HG02678 (cell line): ENCODE measurements around the gene POLR2J.

Experiments used
- ATAC-seq: cut with Tn5 transposase; IDR thresholded peaks from one replicate; pipeline ENCODE4 v1.9.1; 2021; ENCODE audit warnings: mild to moderate bottlenecking, moderate library complexity; ENCODE audit not compliant: unreplicated experiment

POLR2J gene

GRCh38 chr7:102444961-102445673, 33.6 kb downstream of the POLR2J start:
- peak; percentile 45 for ATAC-seq

GRCh38 chr7:102439963-102440795, 38.5 kb downstream of the POLR2J start:
- no peak for ATAC-seq

- ATAC-seq = no peak
These were observed 42.6 kb downstream of the POLR2J start for GRCh38 chr7:102436118-102436517.

- no peak for ATAC-seq
These were observed 44.7 kb downstream of the POLR2J start for GRCh38 chr7:102434039-102434486.

GRCh38 chr7:102433219-102434038, 45.3 kb downstream of the POLR2J start, which contains the start of gene ORAI2:
ORAI2 (plus strand) TSS chr7:102433575; CDS start chr7:102438957, 5,382 bp downstream.
- ATAC-seq = peak; percentile 65

- ATAC-seq = peak; percentile 31
These were observed 46.1 kb downstream of the POLR2J start for GRCh38 chr7:102432442-102433218.

GRCh38 chr7:102431617-102432298, 47.0 kb downstream of the POLR2J start:
- ATAC-seq = no peak

GRCh38 chr7:102429141-102429899, 49.4 kb downstream of the POLR2J start:
- ATAC-seq = no peak

- no peak for ATAC-seq
These were observed 51.7 kb downstream of the POLR2J start for GRCh38 chr7:102427019-102427405.

GRCh38 chr7:102426268-102427018, 52.3 kb downstream of the POLR2J start:
- ATAC-seq = peak; percentile 58

GRCh38 chr7:102425639-102426267, 53.0 kb downstream of the POLR2J start:
- peak; percentile 65 for ATAC-seq

GRCh38 chr7:102424787-102425218, 53.9 kb downstream of the POLR2J start:
- peak; percentile 27 for ATAC-seq

- no peak for ATAC-seq
These were observed 54.6 kb downstream of the POLR2J start for GRCh38 chr7:102424129-102424551.
